Stimulated activated CD4-positive, alpha-beta T cell treated with anti-CD3 and anti-CD28 coated beads, Interleukin-1b, Interleukin-23, amount 100 ng/mL, for 24 hours (primary cell): Measurements from ENCODE around the gene ZC3HAV1L.
"Not testable (repeated sequence)": the region's sequence is repeated elsewhere in the genome, so short reads cannot be mapped to it uniquely, and the experiment has no call there.

ENCODE experiments used
- DNase-seq, 4 experiments: peaks; one replicate each; pipeline ENCODE4 v3.0.0-alpha.2; 2020; ENCODE audit warnings: low read depth in 4 of 4, low spot score in 1 of 4

ZC3HAV1L gene

GRCh38 chr7:139054656-139055055, 18.8 kb upstream of the ZC3HAV1L start:
- not testable (repeated sequence) for DNase-seq

DNA sequence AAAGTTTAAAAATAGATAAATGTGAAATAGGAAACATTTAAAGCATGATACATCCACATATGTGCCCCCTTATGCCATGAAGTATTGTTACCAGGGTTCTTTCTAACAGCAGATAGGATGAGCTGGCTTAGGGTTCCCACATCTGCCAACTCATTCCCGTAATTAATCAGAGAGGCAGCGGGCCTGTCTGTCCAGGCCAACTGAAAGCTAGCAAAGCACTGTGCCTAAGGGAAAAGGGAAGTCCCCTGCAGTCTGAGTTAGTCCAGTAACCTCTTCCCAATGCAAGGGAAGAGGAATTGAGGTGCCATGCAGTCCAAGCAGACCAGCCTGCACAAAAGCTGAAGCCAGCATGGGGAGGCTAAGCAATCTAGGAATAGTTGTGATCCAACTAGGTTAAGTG, 18.3 kb upstream of the ZC3HAV1L start:
- no peak for DNase-seq

DNA sequence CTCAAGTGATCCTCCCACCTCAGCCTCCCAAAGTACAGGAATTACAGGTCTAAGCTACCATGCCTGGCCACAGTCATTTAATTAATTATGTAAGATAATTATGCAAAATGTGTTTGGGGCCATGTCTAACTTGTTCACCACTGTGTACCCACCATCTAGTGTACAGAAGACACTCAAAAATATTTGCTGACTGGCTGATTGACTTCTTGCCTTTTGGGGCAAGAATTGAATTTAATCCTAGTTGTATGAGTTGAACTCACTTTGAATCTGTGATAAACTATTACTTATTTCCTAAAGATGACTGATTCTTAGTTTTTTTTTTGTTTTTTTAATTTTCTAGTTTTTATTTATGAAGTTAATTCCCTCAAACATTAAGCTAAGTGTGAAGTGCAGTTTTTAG, 15.8 kb upstream of the ZC3HAV1L start:
- DNase-seq, result no peak

DNA sequence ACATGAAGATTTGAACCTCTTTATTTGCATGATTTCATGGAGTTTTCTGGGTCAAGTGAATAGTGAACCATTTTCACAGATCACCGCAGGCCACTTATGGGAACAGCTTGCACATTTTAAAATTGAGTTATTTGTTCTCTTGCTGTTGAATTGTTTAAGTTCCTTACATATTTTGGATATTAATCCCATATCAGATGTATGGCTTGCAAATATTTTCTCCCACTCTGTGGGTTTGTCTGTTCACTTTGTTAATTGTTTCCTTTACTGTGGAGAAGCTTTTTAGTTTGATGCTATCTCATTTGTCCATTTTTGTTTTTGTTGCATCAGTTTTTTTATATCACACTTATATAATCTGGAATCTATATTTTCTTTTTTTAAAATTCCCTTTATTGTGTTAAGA, 14.1 kb upstream of the ZC3HAV1L start:
- no peak for DNase-seq

GRCh38 chr7:139049111-139049510, 13.3 kb upstream of the ZC3HAV1L start:
- DNase-seq, result no peak

DNA sequence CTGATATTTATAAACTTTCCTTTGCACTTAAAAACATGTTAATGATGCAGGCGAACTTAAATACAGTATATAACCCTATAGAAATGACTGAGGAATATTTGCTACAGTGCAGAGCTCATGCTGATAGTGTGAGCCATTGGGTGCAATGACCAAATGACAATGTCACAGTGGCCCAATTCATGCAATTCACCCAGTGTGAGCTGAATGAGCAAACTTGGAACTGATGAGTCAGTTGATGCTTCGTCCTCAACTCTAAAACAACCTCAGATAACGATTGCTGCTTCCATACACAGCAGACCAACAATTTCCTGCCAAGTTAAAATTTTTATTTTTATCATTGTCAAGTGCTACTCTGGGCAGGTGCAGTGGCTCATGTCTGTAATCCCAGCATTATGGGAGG, 12.1 kb upstream of the ZC3HAV1L start:
- no peak for DNase-seq

DNA sequence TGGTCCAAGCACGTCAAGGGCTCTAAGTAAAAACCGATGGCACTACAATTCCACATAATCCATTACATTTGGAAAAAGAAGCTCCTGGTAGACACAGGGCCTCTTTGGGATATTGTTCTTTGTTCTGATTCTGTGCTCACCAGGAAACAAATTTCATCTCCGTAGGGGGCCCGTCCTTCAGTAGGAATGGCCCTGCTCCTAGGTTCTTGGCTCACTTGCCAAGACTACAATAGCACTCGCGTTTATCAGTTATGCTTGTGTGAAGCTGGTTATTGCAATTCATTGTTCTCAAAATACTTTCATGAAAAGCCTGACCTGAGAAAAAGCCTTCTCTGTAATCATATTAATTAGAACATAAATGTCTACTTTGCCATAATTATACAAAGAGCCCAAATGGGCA, 10.3 kb upstream of the ZC3HAV1L start:
- DNase-seq, result no peak

- no peak for DNase-seq
Observed at GRCh38 chr7:139044813-139045794, 9.3 kb upstream of the ZC3HAV1L start.

DNA sequence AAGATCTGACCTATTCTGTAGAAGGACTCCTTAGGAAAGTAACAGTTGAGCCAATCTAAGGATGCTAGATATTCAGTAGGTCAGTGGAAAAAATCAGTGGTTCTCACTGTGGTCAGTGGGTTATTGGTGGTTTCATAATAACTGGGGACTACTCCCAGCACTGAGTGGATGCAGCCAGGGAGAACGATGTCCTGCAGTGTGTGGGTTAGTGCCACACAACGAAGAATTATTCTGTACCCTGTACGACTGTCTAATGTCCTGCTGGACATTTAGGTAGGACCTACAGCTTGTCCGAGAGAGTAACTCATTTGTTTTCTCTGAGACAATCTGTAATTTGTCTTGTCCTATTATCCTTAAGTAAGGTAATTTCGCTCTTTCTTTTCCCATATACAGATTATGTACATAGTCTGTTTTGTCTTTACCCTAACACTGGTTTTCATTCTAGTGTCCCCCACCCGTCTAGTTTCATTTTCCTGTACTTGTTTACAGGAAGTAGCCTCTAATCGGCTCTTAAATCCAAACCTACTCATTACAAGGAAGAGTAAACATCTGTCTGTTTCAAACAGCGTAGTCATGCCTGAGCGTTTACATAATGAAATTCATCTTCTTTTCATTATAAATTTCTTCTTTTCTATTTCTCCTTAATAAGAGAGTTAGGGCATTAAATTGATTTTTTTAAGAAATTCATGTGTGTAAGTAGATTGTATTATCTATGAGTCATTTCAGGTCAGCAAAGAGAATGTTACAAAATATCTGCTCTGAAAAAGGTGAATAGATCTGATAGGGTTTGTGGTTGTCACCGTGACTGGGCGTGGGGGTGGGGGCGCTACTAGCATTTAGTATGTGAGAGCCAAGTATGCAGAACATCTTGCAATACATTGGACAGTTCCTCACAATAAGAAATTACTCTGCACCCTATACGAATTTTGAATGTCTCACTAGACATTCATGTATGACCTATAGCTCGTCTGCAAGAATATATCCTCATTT, 8.3 kb upstream of the ZC3HAV1L start:
- peak; percentile 19 to 51 (median 40) for DNase-seq

DNA sequence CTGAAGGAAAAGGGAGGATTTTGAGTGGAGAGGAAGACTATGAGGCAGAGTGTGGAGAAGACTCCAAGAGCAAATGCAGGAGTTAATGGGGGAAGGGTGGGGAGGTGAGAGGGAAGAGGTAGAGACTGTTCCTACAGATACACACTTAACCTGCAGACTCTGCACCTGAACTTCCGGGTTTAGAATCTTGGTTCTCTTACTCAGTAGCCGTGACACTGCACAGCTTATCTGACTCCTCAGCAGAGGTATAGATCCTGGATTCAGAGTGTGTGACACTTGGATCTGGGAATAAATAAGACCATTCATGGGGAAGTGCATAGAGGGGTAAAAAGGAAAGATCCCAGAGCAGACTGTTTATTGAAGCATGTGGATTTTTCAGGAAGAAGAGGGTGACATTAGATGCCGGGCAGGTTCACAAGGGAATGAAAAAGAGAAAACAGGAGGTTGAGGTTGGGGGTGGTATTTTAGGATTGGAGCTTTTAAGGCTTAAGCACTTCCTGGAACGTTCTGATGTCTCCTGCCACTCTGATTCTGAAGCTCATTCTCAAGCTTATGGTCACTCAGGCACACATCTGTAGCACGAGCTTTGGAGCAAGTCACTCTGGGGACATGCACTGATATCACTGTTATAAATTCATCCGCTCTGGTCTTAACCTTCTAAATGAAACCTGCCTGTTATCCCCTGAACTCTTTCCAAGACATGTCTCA, 5.7 kb upstream of the ZC3HAV1L start:
- DNase-seq, result no peak

GRCh38 chr7:139038691-139039090, 2.8 kb upstream of the ZC3HAV1L start:
- DNase-seq, result no peak

- DNase-seq, result no peak
Observed at GRCh38 chr7:139036901-139037300, 1.1 kb upstream of the ZC3HAV1L start.

DNA sequence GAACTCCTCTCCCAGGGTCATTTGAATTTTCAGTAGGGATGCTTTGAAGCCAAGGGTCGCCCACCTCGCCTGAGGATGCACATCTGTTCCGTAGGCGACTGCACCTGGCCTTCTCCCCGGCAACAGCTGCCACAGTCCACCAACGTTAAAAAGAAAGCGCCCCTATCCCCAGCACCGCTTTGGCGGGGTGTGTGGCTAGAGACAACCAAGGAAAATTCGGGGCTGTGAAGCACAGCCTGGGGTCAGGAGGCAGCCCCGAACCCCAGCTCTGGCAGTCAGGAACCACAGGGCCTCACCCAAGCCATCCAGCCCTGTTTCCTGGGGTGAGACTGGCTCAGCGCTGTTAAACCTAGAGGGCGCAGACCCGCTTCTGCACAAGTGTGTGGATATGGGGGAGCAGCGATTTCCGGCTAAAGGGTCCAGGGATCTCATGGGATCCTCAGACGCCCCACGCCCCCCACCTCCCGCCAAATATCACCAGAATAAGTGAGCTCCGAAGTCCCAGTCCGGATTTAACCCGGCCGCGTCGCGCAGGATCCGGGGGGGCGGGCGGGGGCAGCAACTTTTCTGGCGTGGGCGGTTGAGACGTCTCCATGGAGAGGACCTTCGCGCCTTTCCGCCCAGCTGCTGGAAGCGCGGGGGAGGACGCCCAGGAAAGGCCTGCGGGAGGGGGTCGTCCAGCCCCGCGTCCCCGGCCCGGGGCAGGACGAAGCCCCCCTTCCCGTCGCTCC, 822 bp downstream of the ZC3HAV1L start:
- peak in 3 of 4 experiments; percentile 12 to 39 (median 14) for DNase-seq

GRCh38 chr7:139034336-139034735, 1.5 kb downstream of the ZC3HAV1L start:
- DNase-seq, result no peak

DNA sequence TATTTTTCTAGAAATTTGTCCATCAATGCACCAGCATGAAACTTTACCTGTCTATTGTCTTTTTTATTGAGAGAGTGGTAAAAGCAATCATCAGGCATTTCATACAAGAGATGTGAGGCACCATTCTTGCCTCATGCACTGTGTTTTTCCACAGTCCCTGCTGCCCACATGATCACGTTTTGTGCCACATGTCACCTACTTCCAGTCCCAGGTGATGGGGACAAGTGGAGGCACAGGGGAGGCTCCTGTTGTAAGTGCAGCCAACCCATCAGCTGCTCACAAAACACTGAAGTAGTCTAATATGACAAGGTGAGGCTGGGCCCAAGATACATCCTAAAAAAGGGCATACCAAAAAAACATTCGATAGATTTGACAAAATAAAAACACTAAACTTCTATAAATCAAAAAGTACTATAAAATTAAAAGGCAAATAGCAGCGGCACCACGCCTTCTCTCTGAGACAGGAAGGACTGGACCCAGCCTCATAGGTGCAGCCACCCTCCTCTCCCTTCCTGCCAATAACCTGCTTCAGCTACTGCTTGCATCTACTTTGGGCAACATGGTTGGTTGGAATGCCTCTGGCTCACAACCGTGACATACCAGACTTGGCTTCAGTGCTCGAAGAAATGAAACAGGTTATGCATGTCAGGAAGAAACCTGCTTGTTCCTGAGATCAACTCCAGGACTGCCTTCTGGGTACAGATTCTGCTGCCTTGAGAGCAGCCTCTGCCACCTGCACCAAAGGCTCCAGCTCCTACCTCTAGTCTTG, 2.3 kb downstream of the ZC3HAV1L start:
- no peak for DNase-seq

- DNase-seq, result no peak
Observed at GRCh38 chr7:139032473-139032872, 3.4 kb downstream of the ZC3HAV1L start.

DNA sequence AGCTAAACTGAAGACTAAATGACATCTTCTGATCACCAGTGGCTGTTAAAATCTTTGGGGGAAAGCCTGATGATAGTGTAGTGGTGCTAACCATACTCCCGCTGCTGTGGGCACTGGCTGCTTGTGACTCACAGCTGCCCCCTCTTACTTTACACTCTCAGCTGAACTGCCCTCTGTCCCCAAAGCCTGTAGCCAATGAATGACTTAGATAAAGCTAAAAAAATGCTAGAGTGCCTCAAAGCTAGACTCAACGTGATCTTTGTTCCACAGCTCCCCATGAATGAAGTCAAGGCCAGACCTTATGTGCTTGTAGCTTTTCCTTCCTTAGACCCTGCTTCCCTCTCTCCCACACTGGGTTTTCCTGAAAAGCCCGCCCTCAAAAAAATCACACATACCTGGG, 6.5 kb downstream of the ZC3HAV1L start:
- DNase-seq, result no peak

- DNase-seq, result no peak
Observed at GRCh38 chr7:139026551-139026950, 9.3 kb downstream of the ZC3HAV1L start.

- DNase-seq, result not testable (repeated sequence)
Observed at GRCh38 chr7:139025861-139026260, 10.0 kb downstream of the ZC3HAV1L start.

- DNase-seq, result no peak
Observed at GRCh38 chr7:139023076-139023475, 12.8 kb downstream of the ZC3HAV1L start.
